ENCODE measurements around the gene FANCD2.
"Not testable (repeated sequence)": the region's sequence is repeated elsewhere in the genome, so short reads cannot be mapped to it uniquely, and the experiment has no call there.

Gene FANCD2

DNA sequence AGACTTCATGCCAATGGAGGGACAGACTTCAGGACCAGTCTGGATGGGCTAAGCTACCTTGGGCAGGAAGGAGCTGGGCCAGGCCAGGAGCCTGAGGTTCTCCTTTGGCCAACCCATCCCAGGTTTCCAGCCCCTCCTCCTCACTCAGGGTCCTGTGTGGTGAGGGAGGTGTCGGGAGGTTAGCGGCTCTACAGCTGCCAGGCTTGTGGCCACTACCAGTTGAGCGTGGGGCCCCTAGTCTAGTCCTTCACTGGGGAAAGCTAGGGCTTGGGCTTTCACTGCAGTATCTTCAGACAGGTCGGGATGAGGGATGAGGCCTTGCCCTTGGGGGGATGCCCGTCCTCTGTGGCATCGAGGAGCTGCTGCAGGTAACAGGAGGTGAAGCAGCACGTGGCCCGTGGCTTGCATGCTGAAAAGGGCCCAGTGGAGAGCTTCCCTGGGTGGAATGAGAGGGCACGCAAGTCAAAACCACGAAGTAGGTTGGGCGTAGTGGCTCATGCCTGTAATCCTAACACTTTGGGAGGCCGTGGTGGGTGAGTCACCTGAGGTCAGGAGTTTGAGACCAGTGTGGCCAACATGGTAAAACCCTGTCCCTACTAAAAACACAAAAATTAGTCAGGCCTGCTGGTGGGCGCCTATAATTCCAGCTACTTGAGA lies 8.5 kb upstream of the FANCD2 start:
- DNase-seq, result peak; percentile 64

DNA sequence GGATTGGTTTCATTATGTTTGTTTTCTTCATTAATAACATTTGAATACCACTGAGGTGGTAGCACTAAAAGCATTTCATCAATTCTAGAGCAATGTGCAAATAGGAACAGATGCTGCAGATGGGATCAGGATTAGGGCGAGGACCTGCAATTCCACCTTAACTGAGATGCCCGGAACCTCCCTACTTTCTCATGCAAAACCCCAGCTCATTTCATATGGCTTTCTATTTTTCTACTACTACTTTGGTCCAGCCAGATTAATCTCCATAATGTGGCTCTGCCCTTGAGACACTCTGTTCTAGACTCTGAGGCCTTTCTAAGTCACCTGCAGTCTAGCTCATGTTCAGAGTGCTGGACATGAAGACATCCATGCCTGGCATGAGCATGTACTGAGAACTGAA lies 7.4 kb upstream of the FANCD2 start:
- DNase-seq, result not testable (repeated sequence)

- no peak for DNase-seq
Measured at GRCh38 chr3:10019326-10019725, 6.9 kb upstream of the FANCD2 start.

DNA sequence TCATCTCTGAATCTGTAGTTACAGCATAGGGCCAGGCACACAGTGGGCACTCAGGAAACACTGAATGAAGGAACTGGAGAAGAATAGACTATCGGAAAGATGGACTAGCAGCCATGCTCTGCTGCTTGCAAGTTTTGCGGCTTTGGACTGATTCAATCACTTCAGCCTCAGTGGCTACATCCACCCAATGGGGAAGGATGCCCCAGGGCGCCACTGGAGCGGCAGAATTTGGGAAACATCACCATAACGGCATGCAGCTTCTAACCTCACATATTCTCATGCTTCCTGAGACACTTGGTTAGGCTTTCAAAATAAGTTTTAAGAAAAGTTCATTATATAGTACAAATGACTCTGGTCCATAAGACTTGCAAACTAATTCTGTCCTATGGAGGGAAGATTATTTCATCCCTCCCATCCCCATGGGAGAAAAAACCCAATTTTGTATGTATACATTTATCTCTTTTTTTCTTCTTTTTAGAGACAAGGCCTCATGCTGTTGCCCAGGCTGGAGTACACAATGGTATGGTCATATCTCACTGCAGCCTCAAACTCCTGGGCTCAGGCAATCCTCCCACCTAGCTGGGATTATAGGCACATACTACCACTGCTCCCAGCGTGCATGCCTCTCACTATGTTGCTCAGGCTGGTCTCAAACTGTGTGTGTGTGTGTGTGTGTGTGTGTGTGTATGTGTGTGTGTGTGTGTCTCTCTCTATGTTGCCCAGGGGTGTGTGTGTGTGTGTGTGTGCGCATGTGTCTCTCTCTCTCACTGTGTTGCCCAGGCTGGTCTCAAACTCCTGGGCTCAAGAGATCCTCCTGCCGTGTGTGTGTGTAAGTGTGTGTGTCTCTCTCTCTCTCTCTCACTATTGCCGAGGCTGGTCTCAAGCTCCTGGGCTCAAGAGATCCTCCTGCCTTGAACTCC lies 4.1 kb upstream of the FANCD2 start:
- no peak for DNase-seq

GRCh38 chr3:10023587-10024310 lies 2.5 kb upstream of the FANCD2 start:
- DNase-seq, result peak; percentile 78

GRCh38 chr3:10025205-10026083 lies 793 bp upstream of the FANCD2 start:
- no peak for DNase-seq

DNA sequence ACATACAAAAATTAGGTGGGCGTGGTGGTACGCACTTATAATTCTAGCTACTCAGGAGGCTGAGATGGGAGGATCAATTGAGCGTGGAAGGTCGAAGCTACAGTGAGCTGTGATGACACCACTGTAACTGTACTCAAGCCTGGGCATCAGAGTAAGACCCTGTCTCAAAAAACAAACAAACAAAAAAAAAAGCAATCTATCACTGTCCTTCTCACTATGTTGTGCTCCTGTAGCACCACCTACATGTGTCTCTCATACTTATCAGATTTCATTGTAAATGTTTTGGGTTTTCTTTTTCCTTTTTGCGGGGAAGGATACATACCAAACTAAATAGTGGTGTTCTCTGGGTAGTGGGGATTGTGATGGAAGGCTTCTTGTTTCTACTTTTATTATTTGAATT lies 14.8 kb downstream of the FANCD2 start:
- no peak for DNase-seq

GRCh38 chr3:10047876-10048275 lies 21.6 kb downstream of the FANCD2 start:
- DNase-seq, result no peak

DNA sequence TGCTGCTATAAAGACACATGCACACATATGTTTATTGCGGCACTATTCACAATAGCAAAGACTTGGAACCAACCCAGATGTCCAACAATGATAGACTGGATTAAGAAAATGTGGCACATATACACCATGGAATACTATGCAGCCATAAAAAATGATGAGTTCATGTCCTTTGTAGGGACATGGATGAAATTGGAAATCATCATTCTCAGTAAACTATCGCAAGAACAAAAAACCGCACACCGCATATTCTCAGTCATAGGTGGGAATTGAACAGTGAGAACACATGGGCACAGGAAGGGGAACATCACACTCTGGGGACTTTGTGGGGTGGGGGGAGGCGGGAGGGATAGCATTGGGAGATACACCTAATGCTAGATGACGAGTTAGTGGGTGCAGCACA lies 26.8 kb downstream of the FANCD2 start:
- not testable (repeated sequence) for DNase-seq

DNA sequence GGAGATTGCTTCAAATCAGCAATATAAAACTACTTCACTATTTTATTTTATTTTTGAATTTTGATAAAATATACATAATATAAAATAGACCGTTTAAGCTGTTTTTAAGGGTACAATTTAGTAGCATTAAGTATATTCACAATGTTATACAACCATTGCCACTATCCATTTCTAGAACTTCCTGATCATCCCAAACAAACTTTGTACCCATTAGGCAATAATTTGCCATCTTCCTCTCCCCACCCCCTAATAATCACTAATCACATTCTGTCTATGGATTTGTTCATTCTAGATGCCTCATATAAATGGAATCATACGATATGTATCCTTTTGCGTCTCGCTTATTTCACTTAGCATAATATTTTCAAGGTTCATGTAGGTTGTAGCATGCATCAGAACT lies 28.9 kb downstream of the FANCD2 start:
- no peak for DNase-seq

DNA sequence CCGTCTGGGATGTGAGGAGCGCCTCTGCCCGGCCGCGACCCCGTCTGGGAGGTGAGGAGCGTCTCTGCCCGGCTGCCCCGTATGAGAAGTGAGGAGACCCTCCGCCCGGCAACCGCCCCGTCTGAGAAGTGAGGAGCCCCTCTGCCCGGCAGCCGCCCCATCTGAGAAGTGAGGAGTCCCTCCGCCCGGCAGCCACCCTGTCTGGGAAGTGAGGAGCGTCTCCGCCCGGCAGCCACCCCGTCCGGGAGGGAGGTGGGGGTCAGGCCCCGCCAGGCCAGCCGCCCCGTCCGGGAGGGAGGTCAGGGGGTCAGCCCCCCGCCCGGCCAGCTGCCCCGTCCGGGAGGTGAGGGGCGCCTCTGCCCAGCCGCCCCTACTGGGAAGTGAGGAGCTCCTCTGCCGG lies 43.8 kb downstream of the FANCD2 start:
- not testable (repeated sequence) for DNase-seq

DNA sequence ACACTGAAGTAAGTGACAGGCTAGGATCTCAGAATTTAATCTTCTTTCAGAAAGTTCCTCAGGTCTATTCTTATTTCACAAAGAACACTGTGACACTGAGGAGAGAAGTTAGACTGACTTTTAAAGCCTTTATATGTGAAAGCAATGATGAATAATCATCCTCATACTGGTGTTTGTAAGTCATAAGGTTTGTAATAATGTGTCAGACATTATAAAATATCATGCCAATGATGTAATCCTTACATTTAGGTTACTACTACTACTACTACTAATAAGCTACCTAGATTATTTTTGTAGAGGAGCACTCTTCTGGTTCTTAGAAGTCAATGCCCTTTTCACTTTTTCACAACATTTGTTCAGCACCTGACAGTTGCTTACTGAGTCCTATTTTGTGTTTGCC lies 48.4 kb downstream of the FANCD2 start:
- no peak for DNase-seq

- no peak for DNase-seq
Measured at GRCh38 chr3:10081871-10082270, 55.6 kb downstream of the FANCD2 start.

GRCh38 chr3:10085738-10086137 lies 59.5 kb downstream of the FANCD2 start:
- DNase-seq, result no peak

GRCh38 chr3:10088256-10088655 lies 62.0 kb downstream of the FANCD2 start:
- no peak for DNase-seq

GRCh38 chr3:10090179-10090578 lies 63.9 kb downstream of the FANCD2 start:
- DNase-seq, result no peak

DNA sequence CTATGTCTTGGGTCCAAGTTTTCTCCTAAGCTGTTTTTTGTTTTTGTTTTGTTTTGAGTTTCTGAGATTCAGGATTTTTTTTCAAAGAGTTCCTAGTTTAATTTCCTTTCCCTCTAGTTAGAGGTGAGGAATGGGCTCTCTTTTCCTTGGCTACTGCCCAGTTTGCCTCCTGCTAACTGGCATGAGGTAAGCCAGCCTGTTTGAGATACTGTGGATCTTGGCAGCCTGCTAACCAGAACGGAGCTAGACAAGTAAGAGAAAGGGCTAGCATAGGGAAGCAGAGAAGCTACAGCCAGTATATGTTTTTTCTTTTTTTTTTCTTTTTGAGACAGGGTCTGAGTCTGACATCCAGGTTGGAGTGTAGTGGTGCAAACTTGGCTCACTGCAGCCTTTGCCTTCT lies 64.5 kb downstream of the FANCD2 start:
- DNase-seq, result not testable (repeated sequence)

DNA sequence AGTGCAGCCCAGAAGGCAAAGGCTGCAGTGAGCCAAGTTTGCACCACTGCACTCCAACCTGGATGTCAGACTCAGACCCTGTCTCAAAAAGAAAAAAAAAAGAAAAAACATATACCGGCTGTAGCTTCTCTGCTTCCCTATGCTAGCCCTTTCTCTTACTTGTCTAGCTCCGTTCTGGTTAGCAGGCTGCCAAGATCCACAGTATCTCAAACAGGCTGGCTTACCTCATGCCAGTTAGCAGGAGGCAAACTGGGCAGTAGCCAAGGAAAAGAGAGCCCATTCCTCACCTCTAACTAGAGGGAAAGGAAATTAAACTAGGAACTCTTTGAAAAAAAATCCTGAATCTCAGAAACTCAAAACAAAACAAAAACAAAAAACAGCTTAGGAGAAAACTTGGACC lies 65.2 kb downstream of the FANCD2 start:
- DNase-seq, result not testable (repeated sequence)

- DNase-seq, result no peak
Measured at GRCh38 chr3:10093678-10094077, 67.4 kb downstream of the FANCD2 start.

DNA sequence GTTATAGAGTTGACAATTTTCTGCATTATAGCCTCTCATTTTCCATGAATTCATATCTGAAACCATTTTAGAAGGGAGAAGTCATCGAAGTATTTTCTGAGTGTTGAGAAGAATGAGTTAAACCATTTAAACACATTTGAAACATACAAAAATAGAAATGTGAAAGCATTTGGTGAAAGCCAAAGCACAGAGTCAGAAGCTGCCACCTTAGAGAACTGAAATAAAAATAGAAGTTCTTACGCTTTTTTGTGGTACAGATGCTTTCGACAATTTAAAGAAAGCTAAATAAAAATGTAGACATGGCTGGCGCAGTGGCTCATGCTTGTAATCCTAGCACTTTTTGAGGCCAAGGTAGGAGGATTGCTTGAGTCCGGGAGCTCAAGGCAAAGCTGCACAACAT lies 72.8 kb downstream of the FANCD2 start:
- no peak for DNase-seq

DNA sequence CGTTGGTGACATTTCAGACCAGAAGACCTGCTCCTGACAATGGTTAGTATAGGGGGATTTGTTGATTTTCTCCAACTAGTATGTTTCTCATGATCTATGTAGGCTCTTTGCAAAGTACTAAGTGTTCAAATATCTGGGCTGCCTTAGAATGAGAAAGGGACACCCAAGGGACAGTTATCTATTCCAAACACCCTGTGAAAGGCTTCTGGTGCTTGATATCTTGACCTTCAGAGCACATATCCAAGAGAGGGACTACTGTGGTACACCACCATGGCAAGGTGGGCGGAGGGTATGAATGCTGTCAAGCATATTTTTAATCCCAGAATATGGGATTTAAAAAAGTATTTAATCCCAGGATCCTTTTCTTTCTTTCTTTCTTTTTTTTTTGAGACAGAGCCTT lies 80.7 kb downstream of the FANCD2 start:
- no peak for DNase-seq

DNA sequence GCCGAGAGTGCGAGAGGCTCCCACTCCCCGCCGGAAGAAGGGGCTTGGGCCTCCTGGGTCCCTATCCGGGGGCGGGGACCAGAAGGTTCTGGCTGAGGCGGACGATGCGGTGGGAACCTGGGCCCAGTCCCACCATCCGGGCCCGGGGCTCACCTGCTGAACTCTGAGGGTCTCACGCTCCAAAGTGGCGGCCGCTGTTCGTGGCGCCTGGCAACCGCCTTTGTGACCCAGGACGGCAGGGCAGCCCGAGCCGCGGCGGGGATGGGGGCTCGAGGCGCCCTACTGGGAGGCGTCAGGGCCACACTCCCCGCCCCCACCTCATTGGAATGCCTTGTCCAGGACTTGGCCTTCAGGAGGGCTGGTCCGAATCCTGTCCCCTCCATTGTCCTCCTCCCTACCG lies 81.9 kb downstream of the FANCD2 start, which contains the start of gene FANCD2OS:
TSS of gene FANCD2OS (minus strand) at position 165 of the 400 bp plus-strand sequence. CDS start 3,481 bp downstream, outside the sequence.
- no peak for DNase-seq

Data from fibroblast of skin of right quadriceps (primary cell).